Measurements from ENCODE around the gene MRPL38. TPM values are rescaled to one million over a fixed set of nuclear protein-coding genes. Genes with fewer than 3 reads are reported as not detected.

Gene MRPL38
- total and polyA plus RNA-seq, 4 donors = 23.0 to 63.9 (median 50.5) TPM

GRCh38 chr17:75898791-75899190 lies 5.9 kb downstream of the MRPL38 start:
- Histone ChIP-seq H3K9me3 (ENCODE audit: control insufficient read depth in 4 of 4, low read length in 3 of 4) (no peaks in the 10 kb centered on the region), H3K9ac (ENCODE audit: low read depth in 1 of 2, low read length in 2 of 2) (no peak overlapping the region), H3K36me3 (ENCODE audit: control insufficient read depth in 4 of 4, insufficient read depth in 3 of 4, low read depth in 1 of 4, low read length in 3 of 4) (peaks cover 6 to 26% (median 13%) of the 10 kb centered on the region in 4 donors), H3K27me3 (ENCODE audit: control insufficient read depth in 4 of 4, insufficient read depth in 4 of 4, low read length in 3 of 4) (no peaks in the 10 kb centered on the region), H3K4me3 (ENCODE audit: low read depth in 1 of 3, low read length in 3 of 3) (no peak overlapping the region), H3K27ac (ENCODE audit: low read depth in 1 of 2, low read length in 2 of 2) (no peak overlapping the region), H3K4me1 (ENCODE audit: control insufficient read depth in 4 of 4, insufficient read depth in 4 of 4, low read length in 3 of 4) (peaks cover 6 to 47% (median 31%) of the 10 kb centered on the region in 4 donors)
- 98% methylated on average over 16 of the region's 16 CpGs for WGBS
- no peak for DNase-seq (ENCODE audit: low spot score)
- TF ChIP-seq MAX (IDR thresholded peaks at IDR 0.05) (no peak), YY1 (IDR thresholded peaks at IDR 0.05) (no peak), NR2F2 (IDR thresholded peaks at IDR 0.05) (no peak), FOXA2 (IDR thresholded peaks at IDR 0.05) (no peak), RXRA (IDR thresholded peaks at IDR 0.05) (no peak), HNF4A (conservative IDR thresholded peaks at IDR 0.05) (no peak), EGR1 (IDR thresholded peaks at IDR 0.05; ENCODE audit: low read depth in 2 of 2) (no peak), SP1 (IDR thresholded peaks at IDR 0.05) (no peak), GABPA (IDR thresholded peaks at IDR 0.05 in 1 of 2, conservative IDR thresholded peaks at IDR 0.05 in 1 of 2) (no peak), ATF3 (IDR thresholded peaks at IDR 0.05) (no peak), JUND (IDR thresholded peaks at IDR 0.05) (no peak), HNF4G (IDR thresholded peaks at IDR 0.05) (no peak), FOXA1 (IDR thresholded peaks at IDR 0.05) (no peak), TAF1 (conservative IDR thresholded peaks at IDR 0.05) (no peak), RAD21 (IDR thresholded peaks at IDR 0.05) (no peak)
- TF ChIP-seq, protein P1, sequence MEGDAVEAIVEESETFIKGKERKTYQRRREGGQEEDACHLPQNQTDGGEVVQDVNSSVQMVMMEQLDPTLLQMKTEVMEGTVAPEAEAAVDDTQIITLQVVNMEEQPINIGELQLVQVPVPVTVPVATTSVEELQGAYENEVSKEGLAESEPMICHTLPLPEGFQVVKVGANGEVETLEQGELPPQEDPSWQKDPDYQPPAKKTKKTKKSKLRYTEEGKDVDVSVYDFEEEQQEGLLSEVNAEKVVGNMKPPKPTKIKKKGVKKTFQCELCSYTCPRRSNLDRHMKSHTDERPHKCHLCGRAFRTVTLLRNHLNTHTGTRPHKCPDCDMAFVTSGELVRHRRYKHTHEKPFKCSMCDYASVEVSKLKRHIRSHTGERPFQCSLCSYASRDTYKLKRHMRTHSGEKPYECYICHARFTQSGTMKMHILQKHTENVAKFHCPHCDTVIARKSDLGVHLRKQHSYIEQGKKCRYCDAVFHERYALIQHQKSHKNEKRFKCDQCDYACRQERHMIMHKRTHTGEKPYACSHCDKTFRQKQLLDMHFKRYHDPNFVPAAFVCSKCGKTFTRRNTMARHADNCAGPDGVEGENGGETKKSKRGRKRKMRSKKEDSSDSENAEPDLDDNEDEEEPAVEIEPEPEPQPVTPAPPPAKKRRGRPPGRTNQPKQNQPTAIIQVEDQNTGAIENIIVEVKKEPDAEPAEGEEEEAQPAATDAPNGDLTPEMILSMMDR (IDR thresholded peaks at IDR 0.05; ENCODE audit: low read depth, low read length, missing input control) = no peak
- TF ChIP-seq, protein P2, sequence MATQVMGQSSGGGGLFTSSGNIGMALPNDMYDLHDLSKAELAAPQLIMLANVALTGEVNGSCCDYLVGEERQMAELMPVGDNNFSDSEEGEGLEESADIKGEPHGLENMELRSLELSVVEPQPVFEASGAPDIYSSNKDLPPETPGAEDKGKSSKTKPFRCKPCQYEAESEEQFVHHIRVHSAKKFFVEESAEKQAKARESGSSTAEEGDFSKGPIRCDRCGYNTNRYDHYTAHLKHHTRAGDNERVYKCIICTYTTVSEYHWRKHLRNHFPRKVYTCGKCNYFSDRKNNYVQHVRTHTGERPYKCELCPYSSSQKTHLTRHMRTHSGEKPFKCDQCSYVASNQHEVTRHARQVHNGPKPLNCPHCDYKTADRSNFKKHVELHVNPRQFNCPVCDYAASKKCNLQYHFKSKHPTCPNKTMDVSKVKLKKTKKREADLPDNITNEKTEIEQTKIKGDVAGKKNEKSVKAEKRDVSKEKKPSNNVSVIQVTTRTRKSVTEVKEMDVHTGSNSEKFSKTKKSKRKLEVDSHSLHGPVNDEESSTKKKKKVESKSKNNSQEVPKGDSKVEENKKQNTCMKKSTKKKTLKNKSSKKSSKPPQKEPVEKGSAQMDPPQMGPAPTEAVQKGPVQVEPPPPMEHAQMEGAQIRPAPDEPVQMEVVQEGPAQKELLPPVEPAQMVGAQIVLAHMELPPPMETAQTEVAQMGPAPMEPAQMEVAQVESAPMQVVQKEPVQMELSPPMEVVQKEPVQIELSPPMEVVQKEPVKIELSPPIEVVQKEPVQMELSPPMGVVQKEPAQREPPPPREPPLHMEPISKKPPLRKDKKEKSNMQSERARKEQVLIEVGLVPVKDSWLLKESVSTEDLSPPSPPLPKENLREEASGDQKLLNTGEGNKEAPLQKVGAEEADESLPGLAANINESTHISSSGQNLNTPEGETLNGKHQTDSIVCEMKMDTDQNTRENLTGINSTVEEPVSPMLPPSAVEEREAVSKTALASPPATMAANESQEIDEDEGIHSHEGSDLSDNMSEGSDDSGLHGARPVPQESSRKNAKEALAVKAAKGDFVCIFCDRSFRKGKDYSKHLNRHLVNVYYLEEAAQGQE (IDR thresholded peaks at IDR 0.05) = no peak
- TF ChIP-seq, protein P3, sequence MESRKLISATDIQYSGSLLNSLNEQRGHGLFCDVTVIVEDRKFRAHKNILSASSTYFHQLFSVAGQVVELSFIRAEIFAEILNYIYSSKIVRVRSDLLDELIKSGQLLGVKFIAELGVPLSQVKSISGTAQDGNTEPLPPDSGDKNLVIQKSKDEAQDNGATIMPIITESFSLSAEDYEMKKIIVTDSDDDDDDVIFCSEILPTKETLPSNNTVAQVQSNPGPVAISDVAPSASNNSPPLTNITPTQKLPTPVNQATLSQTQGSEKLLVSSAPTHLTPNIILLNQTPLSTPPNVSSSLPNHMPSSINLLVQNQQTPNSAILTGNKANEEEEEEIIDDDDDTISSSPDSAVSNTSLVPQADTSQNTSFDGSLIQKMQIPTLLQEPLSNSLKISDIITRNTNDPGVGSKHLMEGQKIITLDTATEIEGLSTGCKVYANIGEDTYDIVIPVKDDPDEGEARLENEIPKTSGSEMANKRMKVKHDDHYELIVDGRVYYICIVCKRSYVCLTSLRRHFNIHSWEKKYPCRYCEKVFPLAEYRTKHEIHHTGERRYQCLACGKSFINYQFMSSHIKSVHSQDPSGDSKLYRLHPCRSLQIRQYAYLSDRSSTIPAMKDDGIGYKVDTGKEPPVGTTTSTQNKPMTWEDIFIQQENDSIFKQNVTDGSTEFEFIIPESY (IDR thresholded peaks at IDR 0.05) = no peak
